ENCODE results near the gene HOMER3. TPM values are rescaled to one million over a fixed set of nuclear protein-coding genes. Genes with fewer than 3 reads are reported as not detected.

The HOMER3 gene
- total RNA-seq, 1 donor from 2014 or later = 78.8 TPM

DNA sequence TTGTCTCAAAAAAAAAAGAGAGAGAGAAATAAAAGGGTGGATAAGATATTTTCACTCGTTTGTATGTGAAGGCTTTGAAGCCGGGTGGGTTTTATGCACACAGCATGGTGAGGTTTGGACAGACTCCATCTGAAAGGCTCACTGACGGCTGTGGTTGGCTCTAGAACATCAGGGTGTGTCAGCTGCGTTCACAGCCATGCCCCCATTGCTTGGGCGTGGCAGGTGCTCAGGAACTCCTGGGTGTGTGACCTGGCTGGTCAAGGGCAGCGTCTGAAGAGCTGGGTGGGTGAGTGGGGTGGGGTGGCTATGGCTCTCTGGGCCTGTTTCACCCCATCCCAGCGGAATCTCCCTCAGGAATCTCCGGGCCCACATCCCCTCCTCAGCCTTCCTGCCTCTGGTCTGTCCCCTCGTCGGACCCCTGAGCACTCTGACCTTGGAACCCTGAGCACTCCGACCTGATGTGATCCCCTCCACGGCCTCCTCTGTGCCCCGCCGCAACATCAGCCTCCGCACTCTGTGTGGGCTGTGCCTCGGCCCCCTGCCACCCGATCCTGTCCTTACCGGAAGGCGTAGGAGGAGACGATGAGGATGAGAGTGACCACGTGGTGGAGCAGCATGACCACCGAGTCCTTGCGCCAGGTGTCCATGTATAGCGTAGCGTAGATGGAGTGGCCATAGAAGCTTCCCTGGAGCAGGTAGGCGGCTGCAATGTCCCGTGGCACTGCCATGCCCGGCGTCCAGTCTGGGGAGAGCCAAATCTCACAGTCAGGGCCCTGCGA is 57.3 kb downstream of the HOMER3 start:
- H3K27ac Mint-ChIP-seq (ENCODE audit: unreplicated experiment) = no peak overlapping the region
- H3K36me3 Mint-ChIP-seq (ENCODE audit: low read depth) = peaks cover 17% of the 10 kb centered on the region
- no peak overlapping the region for H3K4me3 Mint-ChIP-seq
- H3K9me3 Mint-ChIP-seq = no peaks in the 10 kb centered on the region
- TF ChIP-seq, protein P1, sequence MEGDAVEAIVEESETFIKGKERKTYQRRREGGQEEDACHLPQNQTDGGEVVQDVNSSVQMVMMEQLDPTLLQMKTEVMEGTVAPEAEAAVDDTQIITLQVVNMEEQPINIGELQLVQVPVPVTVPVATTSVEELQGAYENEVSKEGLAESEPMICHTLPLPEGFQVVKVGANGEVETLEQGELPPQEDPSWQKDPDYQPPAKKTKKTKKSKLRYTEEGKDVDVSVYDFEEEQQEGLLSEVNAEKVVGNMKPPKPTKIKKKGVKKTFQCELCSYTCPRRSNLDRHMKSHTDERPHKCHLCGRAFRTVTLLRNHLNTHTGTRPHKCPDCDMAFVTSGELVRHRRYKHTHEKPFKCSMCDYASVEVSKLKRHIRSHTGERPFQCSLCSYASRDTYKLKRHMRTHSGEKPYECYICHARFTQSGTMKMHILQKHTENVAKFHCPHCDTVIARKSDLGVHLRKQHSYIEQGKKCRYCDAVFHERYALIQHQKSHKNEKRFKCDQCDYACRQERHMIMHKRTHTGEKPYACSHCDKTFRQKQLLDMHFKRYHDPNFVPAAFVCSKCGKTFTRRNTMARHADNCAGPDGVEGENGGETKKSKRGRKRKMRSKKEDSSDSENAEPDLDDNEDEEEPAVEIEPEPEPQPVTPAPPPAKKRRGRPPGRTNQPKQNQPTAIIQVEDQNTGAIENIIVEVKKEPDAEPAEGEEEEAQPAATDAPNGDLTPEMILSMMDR (conservative IDR thresholded peaks at IDR 0.05) = no peak
- no peaks in the 10 kb centered on the region for H3K4me1 Mint-ChIP-seq
- H3K27me3 Mint-ChIP-seq (ENCODE audit: low read depth) = no peaks in the 10 kb centered on the region
- DNase-seq (ENCODE audit: low read depth, low spot score) = no peak

DNA sequence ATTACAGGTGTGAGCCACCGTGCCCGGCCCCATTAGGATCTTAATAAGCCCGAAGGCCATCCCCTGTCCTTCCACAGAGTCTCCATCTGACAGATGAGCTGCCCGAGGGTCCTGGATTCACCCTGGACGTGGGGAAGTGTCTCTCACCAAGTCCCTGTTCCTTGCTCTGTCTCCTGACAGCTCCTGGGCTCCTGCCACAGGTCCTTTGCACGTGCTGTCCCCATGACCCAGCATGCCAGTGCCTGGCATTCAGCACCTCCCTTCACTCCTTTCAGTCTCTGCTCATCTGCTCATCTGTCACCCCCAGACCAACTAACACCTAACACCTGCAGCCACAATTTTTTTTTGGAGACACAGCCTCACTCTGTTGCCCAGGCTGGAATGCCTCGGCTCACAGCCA is 59.5 kb downstream of the HOMER3 start:
- TF ChIP-seq, protein P1 (conservative IDR thresholded peaks at IDR 0.05) = no peak
- Mint-ChIP-seq H3K36me3 (ENCODE audit: low read depth) (peaks cover 31% of the 10 kb centered on the region), H3K27ac (ENCODE audit: unreplicated experiment) (peak overlapping the region; percentile 62), H3K4me3 (no peak overlapping the region), H3K4me1 (no peaks in the 10 kb centered on the region), H3K27me3 (ENCODE audit: low read depth) (no peaks in the 10 kb centered on the region), H3K9me3 (peaks cover 4% of the 10 kb centered on the region)
- DNase-seq (ENCODE audit: low read depth, low spot score) = no peak

DNA sequence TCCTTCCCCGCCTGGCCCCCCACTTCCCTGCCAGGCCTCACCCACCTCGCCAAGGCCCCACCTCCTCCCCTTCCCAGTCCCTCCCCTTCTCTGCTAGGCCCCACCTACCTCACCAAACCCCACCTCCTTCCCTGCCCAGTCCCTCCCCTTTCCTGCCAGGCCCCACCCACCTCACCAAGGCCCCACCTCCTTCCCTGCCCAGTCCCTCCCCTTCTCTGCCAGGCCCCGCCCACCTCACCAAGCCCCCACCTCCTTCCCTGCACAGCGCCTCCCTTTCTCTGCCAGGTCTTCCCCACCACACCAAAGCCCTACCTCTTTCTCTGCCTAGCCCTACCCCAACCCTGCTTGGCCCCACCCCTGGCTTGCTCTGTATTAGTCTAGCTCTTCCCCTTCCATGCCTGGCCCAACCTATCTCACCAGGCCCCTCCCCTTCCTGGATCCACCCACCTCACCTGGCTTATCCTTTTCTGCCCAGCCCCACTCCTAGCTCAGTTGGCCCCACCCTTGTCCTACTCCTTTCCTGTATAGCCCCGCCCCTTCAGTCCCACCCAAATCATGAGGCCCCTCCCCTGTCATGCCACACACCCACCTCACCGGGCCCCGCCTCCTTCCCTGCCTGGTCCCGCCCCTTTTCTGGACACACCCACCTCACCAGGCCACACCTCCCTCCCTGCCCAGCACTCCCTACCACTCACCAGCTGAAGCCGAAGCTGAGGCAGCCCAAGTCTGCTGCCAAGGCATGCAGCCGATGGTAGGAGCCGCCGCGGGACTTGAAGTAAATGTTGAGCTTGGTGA is 61.2 kb downstream of the HOMER3 start:
- Mint-ChIP-seq H3K27ac (ENCODE audit: unreplicated experiment) (no peak overlapping the region), H3K4me3 (no peak overlapping the region), H3K4me1 (no peaks in the 10 kb centered on the region), H3K9me3 (peaks cover 6% of the 10 kb centered on the region), H3K36me3 (ENCODE audit: low read depth) (peaks cover 44% of the 10 kb centered on the region), H3K27me3 (ENCODE audit: low read depth) (no peaks in the 10 kb centered on the region)
- TF ChIP-seq, protein P1 (conservative IDR thresholded peaks at IDR 0.05) = no peak
- no peak for DNase-seq (ENCODE audit: low read depth, low spot score)

Other genes with a start within 250 kb of the HOMER3 start
- gene COMP, start 149.9 kb downstream of the HOMER3 start, total RNA-seq = not detected in 2 replicates
- 73.1 and 76.5 TPM in 2 replicates for gene UPF1, start 109.3 kb downstream of the HOMER3 start, total RNA-seq
- 27.7 and 29.8 TPM in 2 replicates for gene CERS1, start 45.1 kb downstream of the HOMER3 start, total RNA-seq
- 194 and 196 TPM in 2 replicates for gene COPE, start 21.8 kb downstream of the HOMER3 start, total RNA-seq
- 54.9 and 56.6 TPM in 2 replicates for gene DDX49, start 21.5 kb downstream of the HOMER3 start, total RNA-seq
- 149 and 160 TPM in 2 replicates for gene SUGP2, start 92.3 kb upstream of the HOMER3 start, total RNA-seq
- 52.5 and 57.9 TPM in 2 replicates for gene ARMC6, start 92.4 kb upstream of the HOMER3 start, total RNA-seq
- gene SLC25A42, start 122.8 kb upstream of the HOMER3 start, total RNA-seq = 10.5 and 11.1 TPM in 2 replicates
- gene TMEM161A, start 197.3 kb upstream of the HOMER3 start, total RNA-seq = 42.8 and 44.8 TPM in 2 replicates
- 1.4 and 1.5 TPM in 2 replicates for gene MEF2B, start 229.0 kb upstream of the HOMER3 start, total RNA-seq